Vagina (tissue), 2 donors: Measurements from ENCODE around the gene MYH14. TPM values are rescaled to one million over a fixed set of nuclear protein-coding genes. Genes with fewer than 3 reads are reported as not detected.
A peak's percentile ranks its signal among the peaks of the same experiment; 100 is the strongest.

Experiments used
- DNase-seq, 2 donors: peaks; one replicate each; pipeline ENCODE4 v3.0.0-alpha.2; 2017; ENCODE audit errors: extremely low spot score in 2 of 2
- H3K27ac ChIP-seq: fragments of 200-600 bp; sonication (generic); one replicate; pipeline ENCODE4 v1.5.1; 2019
- H3K27me3 ChIP-seq: fragments of 200-600 bp; sonication (generic); one replicate; pipeline ENCODE4 v1.5.1; 2019
- H3K36me3 ChIP-seq, 2 donors: fragments of 200-600 bp; sonication (generic); one replicate each; pipeline ENCODE4 v1.5.1; 2017 to 2019
- H3K4me1 ChIP-seq: fragments of 200-600 bp; sonication (generic); one replicate; pipeline ENCODE4 v1.5.1; 2019
- H3K4me3 ChIP-seq, 2 donors: fragments of 200-600 bp; sonication (generic); 1 replicate in 1 of 2; 2 replicates in 1 of 2; pipeline ENCODE4 v1.5.1; 2016 to 2019
- H3K9me3 ChIP-seq: fragments of 200-600 bp; sonication (generic); one replicate; pipeline ENCODE4 v1.5.1; 2019
- POLR2A ChIP-seq, 2 donors: fragments of 450-650 bp; IDR thresholded peaks; one replicate each; pipeline ENCODE4 v1.6.1; 2017; ENCODE audit warnings: antibody characterized with exemption in 2 of 2, mild to moderate bottlenecking in 2 of 2, moderate library complexity in 2 of 2
- POLR2AphosphoS5 ChIP-seq, 2 donors: sonication (generic); formaldehyde crosslinking; IDR thresholded peaks; one replicate each; pipeline ENCODE4 v1.9.0; 2017; ENCODE audit warnings: antibody characterized with exemption in 2 of 2, mild to moderate bottlenecking in 2 of 2, low read depth in 1 of 2; ENCODE audit not compliant: insufficient read depth in 1 of 2
- intact Hi-C: fragments of 100-400 bp; cut with DNase I; formaldehyde crosslinking; loops from one replicate; pipeline ENCODE4 v1.15.1; 2023
- total RNA-seq: library from RNA; depleted of rRNA; stranded (reverse); fragments of >200 nt; gene quantifications from one replicate; pipeline ENCODE4 v1.2.3, GENCODE V29; 2016
- TF ChIP-seq, protein P1 (sequence below), 3 experiments: fragments of 450-650 bp in 2 of 3; fragments of 200-600 bp in 1 of 3; sonication (generic) in 1 of 3; IDR thresholded peaks; one replicate each; pipeline ENCODE4 v1.5.1; 2017 to 2019; ENCODE audit warnings: antibody characterized with exemption in 3 of 3, mild to moderate bottlenecking in 2 of 3, moderate library complexity in 2 of 3

MYH14 gene
- 51.6 TPM for total RNA-seq

DNA sequence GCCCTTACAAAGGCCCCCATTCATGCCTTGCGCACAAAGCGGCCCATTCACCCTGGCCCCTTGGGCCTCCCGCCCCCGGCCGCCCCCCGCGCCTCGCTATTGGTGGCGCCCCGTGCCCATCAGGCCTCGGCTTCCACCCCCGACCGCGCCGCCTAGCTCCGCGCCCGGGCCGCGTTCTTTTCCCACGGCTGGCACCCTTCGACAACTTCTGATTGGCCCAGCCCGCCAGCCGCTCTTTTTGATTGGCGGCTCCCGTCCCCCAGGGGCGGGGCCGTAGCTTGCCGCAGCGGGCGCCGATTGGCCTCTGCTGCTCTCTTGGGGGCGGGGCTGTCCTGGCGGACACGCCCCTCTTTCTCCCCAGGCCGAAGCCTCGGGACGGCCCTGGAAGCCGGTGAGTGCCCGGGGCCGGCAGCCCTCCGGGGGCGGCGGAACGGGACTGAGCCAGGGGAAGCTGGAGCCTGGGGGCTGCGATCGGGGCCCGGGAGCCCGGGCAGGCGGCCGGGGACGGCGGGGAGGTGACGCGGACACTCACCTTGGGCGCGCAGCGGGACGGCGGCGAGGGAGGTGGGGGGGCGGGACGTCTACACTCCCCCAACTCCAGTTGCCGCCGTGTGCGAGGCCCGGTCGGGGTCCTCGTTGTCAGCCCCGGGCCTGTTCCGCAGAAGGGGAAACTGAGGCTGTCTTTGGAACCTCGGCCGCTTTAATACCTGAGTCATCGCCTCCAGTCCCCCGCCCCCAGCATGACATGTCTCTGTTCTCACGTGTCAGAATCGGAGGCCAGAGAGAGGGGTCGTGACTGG lies at the start of gene MYH14:
MYH14 (plus strand) TSS at position 342 of the 800 bp plus-strand sequence. CDS start 6,744 bp downstream, outside the sequence.
- peak within 1 kb of the TSS; percentile 35 to 52 for H3K4me3 ChIP-seq
- peaks cover 18% of the 10 kb centered on the region for H3K4me1 ChIP-seq
- H3K27me3 ChIP-seq = no peaks in the 10 kb centered on the region
- TF ChIP-seq POLR2AphosphoS5 (IDR thresholded peaks at IDR 0.05; ENCODE audit: insufficient read depth in 1 of 2, low read depth in 1 of 2) (peak; percentile 17 to 36), POLR2A (IDR thresholded peaks at IDR 0.05) (no peak)
- DNase-seq = no peak
- intact Hi-C loops = no loop called here
- H3K9me3 ChIP-seq = no peaks in the 10 kb centered on the region
- peak within 1 kb of the TSS; percentile 76 for H3K27ac ChIP-seq
- no peaks in the 10 kb centered on the region for H3K36me3 ChIP-seq

DNA sequence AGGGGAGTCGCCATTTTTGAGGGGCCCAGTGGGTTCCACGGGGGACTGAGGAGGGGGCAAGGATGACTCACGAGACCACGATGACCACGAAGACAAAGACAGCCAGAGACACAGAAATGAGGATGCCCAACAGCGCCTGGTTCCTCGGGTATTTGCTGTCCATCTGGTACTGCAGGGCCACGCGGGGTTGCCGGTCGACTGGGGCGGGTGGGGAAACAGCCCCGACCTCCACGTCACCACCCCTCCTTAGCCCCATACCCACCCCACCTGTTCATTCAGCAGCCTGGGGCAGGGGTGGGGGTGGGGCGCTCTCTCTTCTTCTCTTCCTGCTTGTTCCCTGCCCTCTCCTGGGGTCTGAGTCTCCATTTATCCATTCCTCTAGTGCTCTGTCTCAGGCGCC lies 48.9 kb upstream of the MYH14 start:
- no peaks in the 10 kb centered on the region for H3K4me1 ChIP-seq
- no peaks in the 10 kb centered on the region for H3K36me3 ChIP-seq
- intact Hi-C loops = no loop called here
- H3K9me3 ChIP-seq = no peaks in the 10 kb centered on the region
- no peaks in the 10 kb centered on the region for H3K27me3 ChIP-seq
- TF ChIP-seq POLR2AphosphoS5 (IDR thresholded peaks at IDR 0.05; ENCODE audit: insufficient read depth in 1 of 2, low read depth in 1 of 2) (no peak), POLR2A (IDR thresholded peaks at IDR 0.05) (no peak)
- TF ChIP-seq, protein P1, sequence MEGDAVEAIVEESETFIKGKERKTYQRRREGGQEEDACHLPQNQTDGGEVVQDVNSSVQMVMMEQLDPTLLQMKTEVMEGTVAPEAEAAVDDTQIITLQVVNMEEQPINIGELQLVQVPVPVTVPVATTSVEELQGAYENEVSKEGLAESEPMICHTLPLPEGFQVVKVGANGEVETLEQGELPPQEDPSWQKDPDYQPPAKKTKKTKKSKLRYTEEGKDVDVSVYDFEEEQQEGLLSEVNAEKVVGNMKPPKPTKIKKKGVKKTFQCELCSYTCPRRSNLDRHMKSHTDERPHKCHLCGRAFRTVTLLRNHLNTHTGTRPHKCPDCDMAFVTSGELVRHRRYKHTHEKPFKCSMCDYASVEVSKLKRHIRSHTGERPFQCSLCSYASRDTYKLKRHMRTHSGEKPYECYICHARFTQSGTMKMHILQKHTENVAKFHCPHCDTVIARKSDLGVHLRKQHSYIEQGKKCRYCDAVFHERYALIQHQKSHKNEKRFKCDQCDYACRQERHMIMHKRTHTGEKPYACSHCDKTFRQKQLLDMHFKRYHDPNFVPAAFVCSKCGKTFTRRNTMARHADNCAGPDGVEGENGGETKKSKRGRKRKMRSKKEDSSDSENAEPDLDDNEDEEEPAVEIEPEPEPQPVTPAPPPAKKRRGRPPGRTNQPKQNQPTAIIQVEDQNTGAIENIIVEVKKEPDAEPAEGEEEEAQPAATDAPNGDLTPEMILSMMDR (IDR thresholded peaks at IDR 0.05) = no peak
- DNase-seq = no peak
- no peak overlapping the region for H3K4me3 ChIP-seq
- H3K27ac ChIP-seq = no peak overlapping the region

DNA sequence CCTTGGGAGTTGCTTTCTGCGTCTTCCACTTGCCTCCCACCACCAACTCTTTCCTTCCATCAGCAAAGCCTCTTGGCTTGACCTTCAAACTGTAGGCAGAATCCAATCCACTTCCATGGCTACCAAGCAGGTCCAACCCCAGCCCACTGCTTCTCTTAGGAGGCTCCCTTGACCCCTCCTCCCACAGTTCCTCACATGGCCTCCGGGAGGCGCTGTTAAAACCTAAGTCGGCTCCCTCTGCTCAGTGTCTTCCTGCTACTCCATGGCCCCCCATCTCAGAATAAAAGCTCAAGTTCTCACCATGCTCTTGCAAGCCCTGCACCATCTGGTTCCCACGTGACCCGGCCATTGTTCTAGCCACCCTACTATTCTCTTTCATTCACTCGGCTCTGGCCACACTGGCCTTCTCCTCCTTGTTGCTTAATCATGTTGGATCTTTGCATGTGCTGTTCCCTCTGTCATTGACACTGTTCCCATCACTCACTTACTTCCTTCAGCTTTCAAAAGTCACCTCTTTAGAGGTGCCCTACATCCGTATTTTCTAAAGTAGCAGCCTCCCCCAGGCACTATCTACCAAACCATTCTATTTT lies 47.8 kb upstream of the MYH14 start:
- Histone ChIP-seq H3K36me3 (no peaks in the 10 kb centered on the region), H3K4me3 (no peak overlapping the region), H3K9me3 (no peaks in the 10 kb centered on the region), H3K27me3 (no peaks in the 10 kb centered on the region), H3K27ac (no peak overlapping the region), H3K4me1 (no peaks in the 10 kb centered on the region)
- DNase-seq = no peak
- intact Hi-C loops = no loop called here
- TF ChIP-seq, protein P1 (IDR thresholded peaks at IDR 0.05) = no peak
- TF ChIP-seq POLR2A (IDR thresholded peaks at IDR 0.05) = no peak
- no peak for TF ChIP-seq POLR2AphosphoS5 (IDR thresholded peaks at IDR 0.05; ENCODE audit: insufficient read depth in 1 of 2, low read depth in 1 of 2)

DNA sequence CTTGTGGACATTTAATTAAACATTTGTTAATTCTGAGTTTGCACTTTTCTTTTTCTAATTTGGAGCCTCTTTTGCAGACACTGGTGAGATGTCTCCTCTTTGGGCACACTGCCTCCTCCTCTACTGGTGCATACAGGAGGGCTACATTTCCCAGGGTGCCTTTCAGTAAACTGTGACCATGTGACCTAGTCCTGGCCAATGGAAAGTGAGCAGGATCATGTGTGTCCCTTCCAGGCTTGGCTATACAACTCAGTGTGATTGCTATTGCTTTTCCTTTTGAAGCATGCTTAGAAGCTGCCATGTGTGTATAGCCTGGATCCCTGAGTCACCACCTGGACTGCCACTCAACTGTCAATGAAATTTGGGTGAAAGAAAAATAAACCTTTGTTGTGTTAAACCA lies 44.8 kb upstream of the MYH14 start:
- H3K27me3 ChIP-seq = no peaks in the 10 kb centered on the region
- intact Hi-C loops = no loop called here
- H3K9me3 ChIP-seq = no peaks in the 10 kb centered on the region
- H3K4me3 ChIP-seq = no peak overlapping the region
- H3K36me3 ChIP-seq = no peaks in the 10 kb centered on the region
- no peak overlapping the region for H3K27ac ChIP-seq
- TF ChIP-seq POLR2AphosphoS5 (IDR thresholded peaks at IDR 0.05; ENCODE audit: insufficient read depth in 1 of 2, low read depth in 1 of 2) (no peak), POLR2A (IDR thresholded peaks at IDR 0.05) (no peak)
- TF ChIP-seq, protein P1 (IDR thresholded peaks at IDR 0.05) = no peak
- H3K4me1 ChIP-seq = peaks cover 4% of the 10 kb centered on the region
- no peak for DNase-seq

DNA sequence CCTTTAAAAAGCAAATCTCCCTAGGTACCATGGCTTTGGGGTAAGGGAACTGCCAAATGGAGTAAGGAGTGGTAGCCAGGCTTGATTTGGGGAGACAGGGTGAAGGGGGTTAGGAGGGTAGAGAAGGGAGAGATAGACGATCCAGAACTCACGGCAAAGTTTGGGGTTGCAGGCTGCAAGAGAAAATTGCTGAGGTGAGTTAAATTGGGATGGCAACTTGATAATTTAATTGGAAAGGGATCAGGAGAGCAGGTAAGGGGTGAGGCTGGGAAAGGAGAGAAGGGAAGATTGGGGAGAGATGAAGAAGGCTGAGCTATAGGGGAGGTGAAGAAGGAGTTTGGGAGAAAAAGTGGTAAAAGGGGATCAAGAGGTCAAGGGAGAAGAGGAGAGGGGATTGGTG lies 44.3 kb upstream of the MYH14 start:
- intact Hi-C loops = no loop called here
- TF ChIP-seq POLR2A (IDR thresholded peaks at IDR 0.05) = no peak
- TF ChIP-seq POLR2AphosphoS5 (IDR thresholded peaks at IDR 0.05; ENCODE audit: insufficient read depth in 1 of 2, low read depth in 1 of 2) = no peak
- TF ChIP-seq, protein P1 (IDR thresholded peaks at IDR 0.05) = no peak

More for the DNA sequence above, 44.3 kb upstream of the MYH14 start:
- Histone ChIP-seq H3K4me1 (peaks cover 4% of the 10 kb centered on the region), H3K9me3 (no peaks in the 10 kb centered on the region), H3K27me3 (no peaks in the 10 kb centered on the region), H3K27ac (no peak overlapping the region), H3K36me3 (no peaks in the 10 kb centered on the region), H3K4me3 (no peak overlapping the region)
- DNase-seq = no peak
